HFF-Myc (cell line): Measurements from ENCODE around the gene RYR3.

Experiments
- DNase-seq: peaks from one replicate; pipeline ENCODE4 v3.0.0-alpha.2; 2011; ENCODE audit warnings: low read depth; ENCODE audit errors: extremely low read depth
- H3K4me3 ChIP-seq: replicated peaks from 2 replicates; pipeline ENCODE4 v1.5.1; 2011; ENCODE audit warnings: low read depth, mild to moderate bottlenecking, control low read depth, low read length
- CTCF ChIP-seq: IDR thresholded peaks from 2 replicates; pipeline ENCODE4 v1.5.1; 2012; ENCODE audit warnings: mild to moderate bottlenecking, low read depth, low read length, control low read depth; ENCODE audit errors: missing control alignments

The RYR3 gene

GRCh38 chr15:33310481-33311311 is at the start of gene RYR3:
TSS of gene RYR3 (plus strand) at chr15:33310967. CDS start at chr15:33311046, 79 bp downstream.
- no peak within 1 kb of the TSS for H3K4me3 ChIP-seq
- TF ChIP-seq CTCF: no peak
- DNase-seq: no peak

GRCh38 chr15:33262306-33262705 is 48.5 kb upstream of the RYR3 start:
- no peak for DNase-seq
- no peak overlapping the region for H3K4me3 ChIP-seq
- no peak for TF ChIP-seq CTCF

GRCh38 chr15:33277689-33278088 is 33.1 kb upstream of the RYR3 start:
- DNase-seq: no peak
- no peak for TF ChIP-seq CTCF

GRCh38 chr15:33278816-33279612 is 31.8 kb upstream of the RYR3 start:
- peak; percentile 84 for DNase-seq
- TF ChIP-seq CTCF: peak; percentile 15
- no peak overlapping the region for H3K4me3 ChIP-seq

More at GRCh38 chr15:33277689-33278088, 33.1 kb upstream of the RYR3 start:
- H3K4me3 ChIP-seq: no peak overlapping the region

GRCh38 chr15:33279613-33280205 is 31.1 kb upstream of the RYR3 start:
- peak; percentile 16 for DNase-seq
- TF ChIP-seq CTCF: no peak
- H3K4me3 ChIP-seq: no peak overlapping the region

- H3K4me3 ChIP-seq: no peak overlapping the region
- no peak for TF ChIP-seq CTCF
- DNase-seq: no peak
Observed at GRCh38 chr15:33282226-33283020, 28.3 kb upstream of the RYR3 start.
